Activated CD8-positive, alpha-beta memory T cell treated with anti-CD3 and anti-CD28 coated beads for 1 hour (primary cell): ENCODE measurements around the gene HP.

Source experiments
- DNase-seq, 2 donors: peaks; one replicate each; pipeline ENCODE4 v3.0.0-alpha.2; 2020; ENCODE audit warnings: low read depth in 1 of 2; ENCODE audit errors: extremely low read depth in 1 of 2

HP gene

GRCh38 chr16:72084445-72084844 lies 30.1 kb downstream of the HP start:
- no peak for DNase-seq

GRCh38 chr16:72085002-72085401 lies 30.7 kb downstream of the HP start:
- DNase-seq: no peak

- no peak for DNase-seq
Measured at GRCh38 chr16:72091217-72091616, 36.9 kb downstream of the HP start.

GRCh38 chr16:72092832-72093447 lies 38.6 kb downstream of the HP start:
- no peak for DNase-seq

GRCh38 chr16:72093448-72094265 lies 39.4 kb downstream of the HP start, which contains the start of the genes DHX38 and TXNL4B:
DHX38 (plus strand) TSS chr16:72093847; CDS start chr16:72096158, 2,311 bp downstream.
TXNL4B (minus strand) TSS chr16:72093620; CDS start chr16:72090749, 2,871 bp downstream.
- DNase-seq: peak; percentile 78 to 81

GRCh38 chr16:72094266-72094610 lies 39.9 kb downstream of the HP start:
- no peak for DNase-seq

- DNase-seq: no peak
Measured at GRCh38 chr16:72098936-72099335, 44.6 kb downstream of the HP start.

- no peak for DNase-seq
Measured at GRCh38 chr16:72099377-72099818, 45.1 kb downstream of the HP start.

- no peak for DNase-seq
Measured at GRCh38 chr16:72101195-72101594, 46.9 kb downstream of the HP start.

GRCh38 chr16:72104905-72105304 lies 50.6 kb downstream of the HP start:
- DNase-seq: no peak

GRCh38 chr16:72105978-72106377 lies 51.7 kb downstream of the HP start:
- DNase-seq: no peak

- no peak for DNase-seq
Measured at GRCh38 chr16:72107371-72107770, 53.1 kb downstream of the HP start.

- DNase-seq: no peak
Measured at GRCh38 chr16:72108353-72109102, 54.2 kb downstream of the HP start.

- DNase-seq: no peak
Measured at GRCh38 chr16:72109300-72109699, 55.0 kb downstream of the HP start.

GRCh38 chr16:72109966-72110530 lies 55.7 kb downstream of the HP start:
- DNase-seq: no peak
